CD4-positive, alpha-beta T cell treated with Interleukin-12 subunit alpha and Interleukin-12 subunit beta, for 1 hour (primary cell): ENCODE data around the gene SLC26A3.
"Not testable (repeated sequence)": the region's sequence is repeated elsewhere in the genome, so short reads cannot be mapped to it uniquely, and the experiment has no call there.

Experiments
- DNase-seq: peaks from one replicate; pipeline ENCODE4 v3.0.0-alpha.2; 2020

Gene SLC26A3

DNA sequence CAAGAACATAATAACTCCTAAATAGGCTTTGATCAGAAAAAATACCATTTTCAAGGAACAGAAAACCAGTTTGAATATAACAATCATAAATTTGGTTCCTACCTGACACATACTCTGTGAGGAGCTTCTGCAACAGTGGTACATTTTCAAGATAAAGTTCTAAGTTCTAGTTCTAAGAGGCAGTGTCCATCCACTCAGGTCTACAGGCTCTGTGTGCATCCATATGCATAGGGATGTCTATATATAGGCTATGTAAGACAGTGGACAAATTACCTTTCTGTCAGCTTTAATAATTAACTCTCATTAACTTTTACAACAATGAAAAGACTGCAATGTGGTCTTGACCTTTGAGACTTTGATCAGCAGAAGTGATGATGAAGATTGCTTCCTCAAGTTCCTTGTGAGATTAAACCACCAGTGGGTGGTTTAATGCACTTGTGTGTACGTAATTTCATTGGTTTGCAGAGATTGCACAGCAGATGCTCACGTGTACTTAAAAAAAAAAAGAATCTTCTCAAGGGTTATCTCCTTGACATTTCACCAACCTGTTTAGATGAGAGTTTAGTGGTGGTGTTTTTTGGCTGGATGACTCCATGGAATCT is at the start of gene SLC26A3:
Gene SLC26A3, minus strand, starts transcription at position 215 of the 602 bp plus-strand sequence. CDS start 8,714 bp downstream, outside the sequence.
- no peak for DNase-seq

- DNase-seq = no peak
These were observed 47.6 kb upstream of the SLC26A3 start for GRCh38 chr7:107850643-107851042.

DNA sequence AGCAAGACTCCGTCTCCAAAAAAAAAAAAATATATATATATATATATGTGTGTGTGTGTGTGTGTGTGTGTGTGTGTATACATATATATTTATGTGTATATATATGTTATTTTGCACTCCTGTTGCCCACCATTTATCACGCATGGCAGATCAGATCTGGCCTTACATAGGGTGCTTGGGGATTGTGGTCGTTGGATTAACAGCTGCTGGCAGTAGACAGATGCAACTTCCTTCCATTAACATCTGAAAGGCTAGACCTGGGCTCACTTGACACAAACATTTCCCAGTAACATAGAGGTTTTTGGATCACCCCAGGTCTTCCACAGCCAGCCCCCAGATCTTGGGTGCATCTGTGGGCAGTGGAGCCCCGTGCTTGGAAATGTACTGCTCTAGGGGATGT is 47.2 kb upstream of the SLC26A3 start:
- DNase-seq = no peak

- not testable (repeated sequence) for DNase-seq
These were observed 45.2 kb upstream of the SLC26A3 start for GRCh38 chr7:107848211-107848610.

- DNase-seq = not testable (repeated sequence)
These were observed 44.8 kb upstream of the SLC26A3 start for GRCh38 chr7:107847836-107848175.

GRCh38 chr7:107847168-107847835 is 44.3 kb upstream of the SLC26A3 start:
- DNase-seq = no peak

DNA sequence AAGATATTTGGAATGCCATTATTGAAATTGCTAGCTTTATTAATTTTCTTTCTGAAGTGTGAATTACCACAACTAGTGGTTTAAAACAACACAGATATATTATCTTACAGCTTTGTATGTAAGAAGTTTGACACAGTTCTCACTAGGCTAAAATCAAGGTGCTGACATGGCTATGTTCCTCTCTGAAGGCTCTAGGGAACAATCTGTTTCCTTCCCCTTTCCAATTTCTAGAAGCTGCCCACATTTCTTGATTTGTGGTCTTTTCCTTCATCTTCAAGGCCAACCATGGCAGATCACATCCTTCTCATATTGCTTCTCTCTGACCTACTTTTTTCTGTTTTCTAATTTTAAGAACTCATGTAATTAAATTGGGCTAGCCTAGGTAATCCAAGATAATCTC is 43.3 kb upstream of the SLC26A3 start:
- DNase-seq = no peak

GRCh38 chr7:107843184-107843583 is 40.2 kb upstream of the SLC26A3 start:
- DNase-seq = no peak

GRCh38 chr7:107842213-107842612 is 39.2 kb upstream of the SLC26A3 start:
- DNase-seq = no peak

- DNase-seq = no peak
These were observed 36.0 kb upstream of the SLC26A3 start for GRCh38 chr7:107838816-107839565.

DNA sequence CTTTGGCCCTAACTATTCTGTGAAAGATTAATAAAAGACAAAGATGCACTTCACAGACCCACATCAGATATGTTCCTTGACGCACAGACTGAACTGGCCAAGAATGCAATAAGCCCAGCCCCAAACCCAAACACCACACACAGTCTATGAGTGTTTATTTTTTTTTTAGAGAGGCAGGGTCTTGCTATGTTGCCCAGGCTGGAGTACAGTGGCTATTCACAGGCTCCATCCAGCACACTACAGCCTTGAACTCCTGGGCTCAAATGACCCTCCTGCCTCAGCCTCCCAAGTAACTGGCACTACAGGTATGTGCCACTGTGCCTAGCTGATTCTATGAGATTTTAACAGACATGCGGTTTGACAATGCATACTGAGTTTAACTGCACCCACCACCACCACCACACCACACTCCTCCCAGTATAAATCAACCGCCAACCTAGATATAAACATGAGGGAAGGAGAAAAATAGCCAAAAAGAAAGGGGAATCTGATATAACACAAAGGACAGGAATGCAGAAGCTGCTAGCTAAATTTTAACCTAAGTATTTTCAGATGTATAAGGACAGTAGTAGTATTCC is 35.1 kb upstream of the SLC26A3 start:
- DNase-seq = no peak

- DNase-seq = no peak
These were observed 34.1 kb upstream of the SLC26A3 start for GRCh38 chr7:107837145-107837512.

DNA sequence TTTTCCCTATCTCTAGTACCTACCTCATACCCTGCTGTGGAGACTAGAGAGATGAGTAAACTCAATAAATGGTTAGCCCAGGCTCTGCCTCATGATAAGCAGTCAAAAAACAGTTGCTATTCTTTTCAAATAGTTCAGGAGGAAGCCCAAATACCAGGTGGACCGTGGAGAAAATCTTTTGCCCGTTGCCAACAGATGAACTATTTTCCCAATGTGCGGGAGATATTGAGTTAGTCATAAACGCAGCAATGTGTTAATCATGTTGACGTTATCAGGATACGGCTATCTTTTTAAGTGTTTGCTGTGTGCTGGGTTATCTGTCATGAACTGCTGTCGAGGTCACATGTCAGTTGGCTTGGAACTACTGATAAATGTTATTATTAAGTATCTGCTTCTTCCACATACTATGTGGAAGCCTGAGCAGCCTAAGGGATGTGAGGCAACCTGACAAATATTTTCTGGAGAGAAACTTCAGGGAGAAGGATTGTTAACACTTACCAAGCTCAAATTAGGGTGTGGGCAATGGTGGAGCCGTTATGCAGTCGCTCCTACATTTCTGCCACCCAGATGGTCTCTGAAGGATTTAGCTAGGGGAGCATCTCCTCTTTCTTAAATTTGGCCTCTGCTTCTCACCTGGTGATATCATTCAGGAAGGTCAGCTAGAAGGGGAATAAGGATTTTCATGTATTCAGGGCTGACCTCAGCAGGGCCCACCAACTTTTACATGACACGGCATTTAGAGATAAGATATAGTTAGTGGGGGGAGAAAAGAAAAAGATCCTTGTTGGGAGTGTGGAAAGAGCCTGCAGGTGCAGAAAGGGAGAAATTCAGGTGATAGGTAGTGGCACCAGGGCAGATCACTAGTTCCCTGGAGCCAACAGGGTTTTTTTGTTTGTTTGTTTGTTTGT is 33.5 kb upstream of the SLC26A3 start:
- DNase-seq = no peak

- DNase-seq = no peak
These were observed 31.4 kb upstream of the SLC26A3 start for GRCh38 chr7:107834401-107834800.

GRCh38 chr7:107833684-107834106 is 30.7 kb upstream of the SLC26A3 start:
- DNase-seq = no peak

DNA sequence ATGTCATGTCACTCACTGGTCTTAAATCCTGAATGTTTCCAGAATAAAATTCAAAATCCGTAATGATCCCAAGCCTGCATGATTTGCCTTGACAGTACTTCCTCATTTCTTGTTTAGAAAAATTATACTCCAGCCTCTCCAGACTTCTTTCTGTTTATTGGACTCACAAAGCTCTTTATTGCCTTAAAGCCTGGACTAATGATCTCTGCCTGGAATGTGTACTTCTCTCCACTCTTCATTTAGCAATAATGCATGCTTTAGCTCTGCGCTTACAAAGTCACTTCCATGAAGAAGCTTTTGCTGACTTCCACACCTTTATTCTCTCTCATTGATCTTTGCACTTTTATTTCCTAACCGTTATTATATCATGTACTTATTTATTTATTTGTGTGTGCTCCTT is 27.4 kb upstream of the SLC26A3 start:
- no peak for DNase-seq

- no peak for DNase-seq
These were observed 25.5 kb upstream of the SLC26A3 start for GRCh38 chr7:107828540-107828939.

DNA sequence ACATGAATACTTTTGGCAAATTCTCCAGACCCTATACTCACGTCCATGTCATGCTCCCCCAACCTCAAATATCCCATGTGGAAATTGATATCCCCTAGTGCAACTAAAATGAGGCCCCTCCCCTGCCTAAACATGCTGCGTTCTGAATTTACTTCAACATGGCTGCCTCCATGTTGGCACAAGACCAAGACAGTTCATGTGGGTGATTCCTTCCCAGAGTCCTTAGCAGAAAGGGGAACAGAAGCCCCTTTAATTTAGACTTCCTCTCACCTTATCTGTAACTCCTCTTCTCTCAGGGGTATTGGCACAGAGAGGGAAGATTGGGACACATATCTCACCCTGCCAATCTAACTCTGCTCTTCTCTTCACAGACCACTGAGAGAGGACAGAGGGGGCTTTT is 24.5 kb upstream of the SLC26A3 start:
- DNase-seq = no peak

DNA sequence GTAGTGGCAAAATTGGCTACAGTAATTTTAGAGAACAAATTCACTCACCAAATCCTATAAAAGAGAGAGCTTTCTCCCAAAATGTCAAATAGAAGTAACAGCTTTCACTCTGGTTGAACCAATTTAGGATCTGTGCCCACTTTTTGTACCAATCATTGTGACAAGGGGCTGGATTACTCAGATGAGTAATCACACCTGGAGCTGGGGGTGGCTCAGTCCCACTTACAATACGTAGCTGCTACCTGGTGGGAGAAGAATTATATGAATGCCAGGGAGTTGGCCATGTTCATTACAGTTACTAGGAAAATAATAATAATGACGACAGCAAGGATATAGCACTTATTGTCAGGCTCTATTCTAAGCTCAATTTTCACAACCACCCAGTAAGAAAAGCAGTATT is 23.4 kb upstream of the SLC26A3 start:
- no peak for DNase-seq

DNA sequence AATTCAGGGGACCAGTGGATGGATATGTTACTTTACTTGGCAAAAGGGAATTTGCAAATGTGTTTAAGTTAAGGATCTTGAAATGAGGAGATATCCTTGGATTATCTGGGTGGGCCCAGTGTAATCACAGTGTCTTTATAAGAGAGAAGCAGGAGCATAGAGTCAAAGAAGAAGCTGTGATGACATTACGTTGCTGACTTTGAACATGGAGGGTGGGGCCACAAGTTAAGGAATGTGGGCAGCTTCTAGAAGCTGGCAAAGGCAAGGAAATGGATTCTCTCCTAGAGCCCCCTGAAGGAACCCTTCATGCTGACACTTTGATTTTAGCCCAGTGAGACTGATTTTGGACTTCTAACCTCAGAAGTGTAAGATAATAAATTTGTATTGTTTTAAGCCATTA is 21.8 kb upstream of the SLC26A3 start:
- DNase-seq = no peak

GRCh38 chr7:107818622-107819021 is 15.6 kb upstream of the SLC26A3 start:
- DNase-seq = no peak

DNA sequence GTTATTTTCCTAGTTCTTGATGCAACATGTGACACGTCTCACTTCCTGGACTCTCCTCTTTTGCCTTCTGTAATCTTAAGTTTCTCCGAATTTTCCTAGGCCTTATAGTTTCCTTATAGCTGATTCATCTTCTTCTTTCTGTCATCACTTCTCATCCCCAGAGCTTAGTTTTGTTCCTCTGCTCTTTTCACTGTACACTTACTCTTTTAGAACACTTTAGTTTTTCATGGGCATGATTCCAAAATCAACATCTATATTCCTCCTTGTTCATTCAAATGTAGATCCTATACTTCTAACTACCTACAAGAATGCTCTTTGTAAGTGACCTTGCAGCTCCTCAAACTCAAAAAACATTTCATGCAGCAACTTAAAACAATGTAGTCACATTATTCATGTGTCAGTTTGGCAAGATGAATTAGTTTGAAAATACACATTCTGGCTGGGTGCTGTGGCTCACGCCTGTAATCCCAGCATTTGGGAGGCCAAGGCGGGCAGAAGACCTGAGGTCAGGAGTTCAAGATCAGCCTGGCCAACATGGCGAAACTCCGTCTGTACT is 13.1 kb upstream of the SLC26A3 start:
- DNase-seq = no peak
